H1 (cell line): ENCODE data around the gene KLHL26. TPM values are rescaled to one million over a fixed set of nuclear protein-coding genes. Genes with fewer than 3 reads are reported as not detected.

Experiments used
- CTCF ChIA-PET: fragments of 300-600 bp; sonication (Branson Sonifier 250); formaldehyde crosslinking; loops from one replicate; lab custom pipeline; 2021; ENCODE audit not compliant: partially characterized antibody; lab: Charles Lee
- POLR2A ChIA-PET: fragments of 300-600 bp; sonication (Branson Sonifier 250); formaldehyde crosslinking; loops from one replicate; lab custom pipeline; 2021; ENCODE audit warnings: inconsistent platforms; ENCODE audit not compliant: partially characterized antibody; lab: Charles Lee
- DNase-seq, 2 experiments: peaks; one replicate each; pipeline versions ENCODE4 v3.0.0 to v3.0.0-alpha.2; 2010 to 2022; ENCODE audit warnings: low spot score in 2 of 2, low read depth in 1 of 2, mixed read lengths in 1 of 2
- FAIRE-seq: peaks from 2 replicates; lab custom pipeline; 2011; peaks lifted over from hg19 to GRCh38; lab: Jason Lieb, UNC
- H2AFZ ChIP-seq: 2 replicates; pipeline ENCODE4 v1.8.1; 2012; ENCODE audit warnings: low read length, inconsistent platforms
- H2AK5ac ChIP-seq: 2 replicates; pipeline ENCODE4 v1.6.1; 2013; ENCODE audit warnings: low read depth, low read length
- H2BK120ac ChIP-seq: replicated peaks from 2 replicates; pipeline ENCODE3; 2013; ENCODE audit warnings: low read depth, low read length, inconsistent platforms
- H2BK12ac ChIP-seq: 2 replicates; pipeline ENCODE4 v1.6.1; 2013; ENCODE audit warnings: low read depth, low read length
- H2BK15ac ChIP-seq: 2 replicates; pipeline ENCODE4 v1.6.1; 2013; ENCODE audit warnings: low read length
- H2BK20ac ChIP-seq: 2 replicates; pipeline ENCODE4 v1.6.1; 2013; ENCODE audit warnings: low read length
- H2BK5ac ChIP-seq: 2 replicates; pipeline ENCODE4 v1.6.1; 2013; ENCODE audit warnings: low read depth, low read length
- H3K14ac ChIP-seq: 2 replicates; pipeline ENCODE4 v1.6.1; 2013; ENCODE audit warnings: inconsistent platforms; ENCODE audit not compliant: insufficient read length
- H3K18ac ChIP-seq: 2 replicates; pipeline ENCODE4 v1.6.1; 2013; ENCODE audit warnings: low read length; ENCODE audit errors: extremely low read depth
- H3K23ac ChIP-seq: 2 replicates; pipeline ENCODE4 v1.6.1; 2013; ENCODE audit warnings: inconsistent platforms; ENCODE audit not compliant: insufficient read length
- H3K23me2 ChIP-seq: 2 replicates; pipeline ENCODE4 v1.6.1; 2013; ENCODE audit warnings: low read depth, low read length
- H3K27ac ChIP-seq: 2 replicates; pipeline ENCODE4 v1.6.1; 2011; ENCODE audit warnings: low read depth, low read length, inconsistent platforms
- H3K27me3 ChIP-seq, 4 experiments: replicated peaks in 1 of 4; 1 replicate in 1 of 4; 2 replicates in 3 of 4; pipeline versions ENCODE4 v1.6.1 to v1.8.1; 2011 to 2013; ENCODE audit warnings: low read length in 3 of 4, mild to moderate bottlenecking in 3 of 4, inconsistent platforms in 2 of 4, mixed read lengths in 2 of 4, moderate library complexity in 1 of 4; ENCODE audit not compliant: control insufficient read depth in 3 of 4, insufficient read depth in 3 of 4; ENCODE audit errors: extremely low read depth in 1 of 4
- H3K36me3 ChIP-seq, 4 experiments: 2 replicates each; pipeline versions ENCODE4 v1.6.1 to v1.8.1; 2011 to 2013; ENCODE audit warnings: mild to moderate bottlenecking in 4 of 4, low read length in 3 of 4, moderate library complexity in 2 of 4, control low read depth in 1 of 4, inconsistent platforms in 1 of 4; ENCODE audit not compliant: insufficient read depth in 4 of 4, control insufficient read depth in 2 of 4
- H3K4ac ChIP-seq: replicated peaks from 2 replicates; pipeline ENCODE3; 2013; ENCODE audit warnings: low read length, low read depth, mixed read lengths, inconsistent platforms; ENCODE audit not compliant: insufficient read length
- H3K4me1 ChIP-seq, 4 experiments: replicated peaks in 1 of 4; 1 replicate in 1 of 4; 2 replicates in 3 of 4; pipeline versions ENCODE4 v1.6.1 to v1.8.1; 2011 to 2013; ENCODE audit warnings: low read length in 3 of 4, inconsistent platforms in 2 of 4, mixed read lengths in 1 of 4; ENCODE audit not compliant: insufficient read depth in 4 of 4, control insufficient read depth in 3 of 4
- H3K4me2 ChIP-seq, 2 experiments: 2 replicates each; pipeline versions ENCODE4 v1.6.1 to v1.8.1; 2011 to 2013; ENCODE audit warnings: low read depth in 2 of 2, low read length in 2 of 2, control low read depth in 1 of 2, inconsistent platforms in 1 of 2, mild to moderate bottlenecking in 1 of 2; ENCODE audit not compliant: insufficient read depth in 1 of 2
- H3K4me3 ChIP-seq, 4 experiments: fragments of 200-600, 300-600 bp in 1 of 4; sonication (generic), shearing (Covaris generic), sonication (Bioruptor Twin) in 1 of 4; 2 replicates each; pipeline versions ENCODE4 v1.5.1 to v1.8.1; 2011 to 2016; ENCODE audit warnings: low read length in 4 of 4, low read depth in 3 of 4, control low read depth in 2 of 4, inconsistent platforms in 2 of 4, mild to moderate bottlenecking in 2 of 4, mixed read lengths in 1 of 4, moderate library complexity in 1 of 4; ENCODE audit not compliant: insufficient read depth in 2 of 4; ENCODE audit errors: extremely low read depth in 1 of 4
- H3K56ac ChIP-seq: replicated peaks from 2 replicates; pipeline ENCODE3; 2013; ENCODE audit warnings: low read depth, mild to moderate bottlenecking, mixed read lengths, low read length, inconsistent platforms; ENCODE audit not compliant: insufficient read length
- H3K79me1 ChIP-seq: 2 replicates; pipeline ENCODE4 v1.6.1; 2013; ENCODE audit warnings: low read depth, low read length, control low read depth
- H3K79me2 ChIP-seq, 2 experiments: 2 replicates each; pipeline versions ENCODE4 v1.6.1 to v1.8.1; 2012 to 2013; ENCODE audit warnings: low read length in 2 of 2, mild to moderate bottlenecking in 2 of 2, inconsistent platforms in 1 of 2; ENCODE audit not compliant: insufficient read depth in 2 of 2, control insufficient read depth in 1 of 2
- H3K9ac ChIP-seq, 4 experiments: replicated peaks in 1 of 4; 1 replicate in 1 of 4; 2 replicates in 3 of 4; pipeline versions ENCODE4 v1.6.1 to v1.8.1; 2011 to 2013; ENCODE audit warnings: low read depth in 3 of 4, low read length in 3 of 4, control low read depth in 2 of 4, mild to moderate bottlenecking in 2 of 4, moderate library complexity in 2 of 4, inconsistent platforms in 1 of 4; ENCODE audit errors: extremely low read depth in 1 of 4
- H3K9me3 ChIP-seq, 2 experiments: 2 replicates each; pipeline versions ENCODE4 v1.6.1 to v1.8.1; 2012 to 2013; ENCODE audit warnings: mild to moderate bottlenecking in 2 of 2, moderate library complexity in 2 of 2, control low read depth in 1 of 2, inconsistent platforms in 1 of 2, low read depth in 1 of 2, low read length in 1 of 2, mixed read lengths in 1 of 2; ENCODE audit not compliant: insufficient read depth in 2 of 2
- H4K20me1 ChIP-seq, 2 experiments: replicated peaks in 1 of 2; 2 replicates each; pipeline versions ENCODE3 to v1.8.1; 2011 to 2013; ENCODE audit warnings: inconsistent platforms in 2 of 2, low read length in 2 of 2, mild to moderate bottlenecking in 1 of 2; ENCODE audit not compliant: insufficient read depth in 2 of 2, control insufficient read depth in 1 of 2
- H4K5ac ChIP-seq: 2 replicates; pipeline ENCODE4 v1.6.1; 2013; ENCODE audit warnings: low read length, low read depth, mixed read lengths, inconsistent platforms; ENCODE audit not compliant: insufficient read length
- H4K8ac ChIP-seq: 2 replicates; pipeline ENCODE4 v1.8.0; 2013; ENCODE audit warnings: mild to moderate bottlenecking, moderate library complexity, low read length, inconsistent platforms; ENCODE audit not compliant: insufficient read depth; ENCODE audit errors: extremely low read depth
- H4K91ac ChIP-seq: replicated peaks from 2 replicates; pipeline ENCODE3; 2013; ENCODE audit warnings: low read length, mixed read lengths, inconsistent platforms; ENCODE audit not compliant: insufficient read length
- BACH1 ChIP-seq: IDR thresholded peaks from 2 replicates; pipeline ENCODE4 v1.6.1; 2012; ENCODE audit warnings: low read length, improper control_type of control experiment
- BCL11A ChIP-seq, 2 experiments: IDR thresholded peaks; one replicate each; pipeline ENCODE4 v1.6.1; 2011; ENCODE audit warnings: low read depth in 2 of 2, low read length in 2 of 2, mild to moderate bottlenecking in 2 of 2
- CEBPB ChIP-seq: IDR thresholded peaks from 2 replicates; pipeline ENCODE4 v1.6.1; 2012; ENCODE audit warnings: low read depth, low read length
- CTBP2 ChIP-seq: IDR thresholded peaks from 2 replicates; pipeline ENCODE4 v1.7.0; 2011; ENCODE audit warnings: borderline replicate concordance, mild to moderate bottlenecking, moderate library complexity, mixed read lengths, low read length; ENCODE audit not compliant: insufficient read depth, insufficient read length
- EZH2 ChIP-seq: fragments of 200-600 bp; sonication (generic); IDR thresholded peaks from 2 replicates; pipeline ENCODE4 v1.7.1; 2012; ENCODE audit warnings: low read depth, mild to moderate bottlenecking, moderate library complexity, low read length, inconsistent platforms; ENCODE audit not compliant: severe bottlenecking
- HDAC6 ChIP-seq: IDR thresholded peaks from one replicate; pipeline ENCODE4 v1.7.1; 2012; ENCODE audit warnings: low read depth, mild to moderate bottlenecking, inconsistent platforms, low read length, moderate library complexity
- RAD21 ChIP-seq, 2 experiments: IDR thresholded peaks in 1 of 2; conservative IDR thresholded peaks in 1 of 2; 2 replicates each; pipeline ENCODE4 v1.6.1; 2011; ENCODE audit warnings: low read depth in 2 of 2, low read length in 2 of 2, improper control_type of control experiment in 1 of 2, inconsistent platforms in 1 of 2, mild to moderate bottlenecking in 1 of 2, moderate library complexity in 1 of 2
- SUZ12 ChIP-seq: fragments of 200-600 bp; sonication (generic); IDR thresholded peaks from 2 replicates; pipeline ENCODE4 v1.6.1; 2012; ENCODE audit warnings: mild to moderate bottlenecking, inconsistent platforms, low read length, moderate library complexity, mixed read lengths
- WGBS, 2 experiments: shearing (Covaris generic) in 1 of 2; methylation state at CpG; one replicate each; pipeline versions ENCODE4 v1.1.6 to v1.1.7; 2013 to 2015; ENCODE audit warnings: low lambda C conversion rate in 2 of 2, mixed read lengths in 2 of 2, inconsistent platforms in 1 of 2, low coverage in 1 of 2, missing lambda C conversion rate in 1 of 2; ENCODE audit not compliant: insufficient replicate concordance in 2 of 2, insufficient coverage in 1 of 2, insufficient read length in 1 of 2; ENCODE audit errors: extremely low coverage in 1 of 2, missing lambda C conversion rate in 1 of 2; 5-methylcytosine and 5-hydroxymethylcytosine counted together
- polyA plus RNA-seq, 7 experiments: library from polyadenylated mRNA; depleted of rRNA in 3 of 7; stranded (reverse) in 5 of 7; unstranded in 2 of 7; fragments of >200 nt in 5 of 7; fragments of 200-250 nt in 2 of 7; gene quantifications; 1 replicate in 5 of 7; 2 replicates in 1 of 7; 4 replicates in 1 of 7; pipeline versions ENCODE4 v1.2.1 to v1.2.3, GENCODE V29; 2011 to 2013; ENCODE audit warnings: missing spikeins in 2 of 7, mixed read lengths in 2 of 7
- total RNA-seq: library from RNA; stranded (reverse); fragmentation: NEBNext Ultra II Directional; extraction: Animal tissue kit (Norgen Biotek cat#: 25700); gene quantifications from 2 replicates; pipeline ENCODE4 v1.2.1, GENCODE V29; 2021
- TF ChIP-seq, protein P1 (sequence below), 3 experiments: IDR thresholded peaks; 1 replicate in 2 of 3; 2 replicates in 1 of 3; pipeline versions ENCODE4 v1.5.1 to v1.6.1; 2011; ENCODE audit warnings: low read length in 3 of 3, mild to moderate bottlenecking in 3 of 3, inconsistent platforms in 2 of 3, low read depth in 1 of 3, moderate library complexity in 1 of 3; ENCODE audit not compliant: insufficient read depth in 1 of 3; ENCODE audit errors: control extremely low read depth in 1 of 3

The KLHL26 gene
- total and polyA plus RNA-seq, 2 of the 8 experiments (the other 6 are each of a cell fraction or from before 2014, with no cell fraction given), result 2.2 to 8.8 TPM

DNA sequence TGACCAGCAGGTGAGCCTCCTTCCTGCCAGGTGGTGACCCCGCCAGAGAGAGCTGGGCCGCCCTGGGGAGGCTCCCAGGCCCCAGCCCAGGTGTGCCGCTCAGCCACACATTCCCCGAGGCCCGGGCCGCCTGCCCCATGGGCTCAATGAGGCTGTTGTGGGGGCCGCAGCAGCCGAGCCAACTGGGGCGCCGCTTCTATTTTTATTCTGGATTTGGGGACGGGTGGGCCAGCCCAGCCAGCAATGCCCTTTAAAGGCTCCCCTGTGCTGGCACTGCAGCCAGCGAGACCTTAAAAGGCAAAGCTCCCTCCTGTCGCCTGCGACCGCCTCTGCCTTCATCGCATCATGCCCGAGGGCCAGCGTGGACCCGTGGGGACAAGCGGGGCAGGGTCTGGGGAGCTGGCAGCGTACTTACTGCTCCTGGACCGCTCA lies 29.0 kb downstream of the KLHL26 start:
- ChIA-PET CTCF (interaction anchor here (0.7 to 2.4 kb wide), 4 partner anchors 10 to 196 kb away, joined by 3 to 12 read pairs (median 3); no protein-coding TSS in a partner anchor), POLR2A (interaction anchor here (0.5 to 1.5 kb wide), 6 partner anchors 10 to 171 kb away, joined by 3 to 5 read pairs (median 3); no protein-coding TSS in a partner anchor)
- Histone ChIP-seq H2AFZ (no peak overlapping the region), H3K4me3 (no peak overlapping the region), H2BK12ac (0 out of 2 replicates have a peak overlapping the region, but pooled peaks have one; percentile 50), H4K20me1 (peaks cover 5 to 13% of the 10 kb centered on the region in 2 experiments), H3K27me3 (no peaks in the 10 kb centered on the region), H3K4me2 (no peak overlapping the region), H3K23ac (no peak overlapping the region), H2BK15ac (no peak overlapping the region), H3K23me2 (no peaks in the 10 kb centered on the region), H3K18ac (no peak overlapping the region), H4K5ac (no peak overlapping the region), H3K9me3 (no peaks in the 10 kb centered on the region), H3K79me1 (0 out of 2 replicates have a peak, but pooled peaks cover 3% of the 10 kb centered on the region), H2BK5ac (no peak overlapping the region), H3K56ac (no peak overlapping the region), H3K14ac (no peak overlapping the region), H3K4me1 (peaks cover 0 to 4% (median 3%) of the 10 kb centered on the region in 4 experiments; a peak in 2 of 7 replicates), H3K79me2 (no peaks in the 10 kb centered on the region), H4K8ac (no peak overlapping the region), H2BK20ac (no peak overlapping the region), H3K4ac (no peak overlapping the region), H4K91ac (no peak overlapping the region), H3K27ac (no peak overlapping the region), H2AK5ac (no peak overlapping the region), H3K9ac (no peak overlapping the region), H3K36me3 (peaks cover 0 to 17% (median 2%) of the 10 kb centered on the region in 4 experiments; a peak in 4 of 8 replicates), H2BK120ac (no peak overlapping the region)
- FAIRE-seq, result no peak
- 92% methylated on average over 22 of the region's 22 CpGs; no CpG with 5 or more reads in 1 of the 2 experiments for WGBS, 2 experiments
- DNase-seq, result no peak
- no peak for TF ChIP-seq RAD21 (IDR thresholded peaks at IDR 0.05 in 1 of 2, conservative IDR thresholded peaks at IDR 0.05 in 1 of 2; ENCODE audit: low read depth in 2 of 2, low read length in 2 of 2)
- no peak for TF ChIP-seq BCL11A (IDR thresholded peaks at IDR 0.05; ENCODE audit: low read depth in 2 of 2, low read length in 2 of 2)
- no peak for TF ChIP-seq CEBPB
- TF ChIP-seq CTBP2, result no peak
- no peak for TF ChIP-seq EZH2
- no peak for TF ChIP-seq BACH1
- no peak for TF ChIP-seq SUZ12
- TF ChIP-seq HDAC6, result no peak
- TF ChIP-seq, protein P1, sequence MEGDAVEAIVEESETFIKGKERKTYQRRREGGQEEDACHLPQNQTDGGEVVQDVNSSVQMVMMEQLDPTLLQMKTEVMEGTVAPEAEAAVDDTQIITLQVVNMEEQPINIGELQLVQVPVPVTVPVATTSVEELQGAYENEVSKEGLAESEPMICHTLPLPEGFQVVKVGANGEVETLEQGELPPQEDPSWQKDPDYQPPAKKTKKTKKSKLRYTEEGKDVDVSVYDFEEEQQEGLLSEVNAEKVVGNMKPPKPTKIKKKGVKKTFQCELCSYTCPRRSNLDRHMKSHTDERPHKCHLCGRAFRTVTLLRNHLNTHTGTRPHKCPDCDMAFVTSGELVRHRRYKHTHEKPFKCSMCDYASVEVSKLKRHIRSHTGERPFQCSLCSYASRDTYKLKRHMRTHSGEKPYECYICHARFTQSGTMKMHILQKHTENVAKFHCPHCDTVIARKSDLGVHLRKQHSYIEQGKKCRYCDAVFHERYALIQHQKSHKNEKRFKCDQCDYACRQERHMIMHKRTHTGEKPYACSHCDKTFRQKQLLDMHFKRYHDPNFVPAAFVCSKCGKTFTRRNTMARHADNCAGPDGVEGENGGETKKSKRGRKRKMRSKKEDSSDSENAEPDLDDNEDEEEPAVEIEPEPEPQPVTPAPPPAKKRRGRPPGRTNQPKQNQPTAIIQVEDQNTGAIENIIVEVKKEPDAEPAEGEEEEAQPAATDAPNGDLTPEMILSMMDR (IDR thresholded peaks at IDR 0.05; ENCODE audit: control extremely low read depth in 1 of 3, insufficient read depth in 1 of 3, low read depth in 1 of 3, low read length in 3 of 3), result no peak
